SK-N-MC (cell line): Measurements from ENCODE around the gene DNAH12.
"Not testable (repeated sequence)": the region's sequence is repeated elsewhere in the genome, so short reads cannot be mapped to it uniquely, and the experiment has no call there.

Source experiments
- DNase-seq: peaks from one replicate; pipeline ENCODE4 v3.0.0-alpha.2; 2011; ENCODE audit warnings: low read depth, low spot score
- H3K27ac ChIP-seq: fragments of 200-600 bp; sonication (generic); 2 replicates; pipeline ENCODE4 v1.5.1; 2016; ENCODE audit warnings: mixed run types
- H3K36me3 ChIP-seq: fragments of 200-600 bp; sonication (generic); 2 replicates; pipeline ENCODE4 v1.6.1; 2017; ENCODE audit warnings: antibody characterized with exemption, low read length, mixed read lengths; ENCODE audit not compliant: insufficient read depth
- H3K4me3 ChIP-seq: fragments of 200-600 bp; sonication (generic); 2 replicates; pipeline ENCODE4 v1.5.1; 2016
- H3K9ac ChIP-seq: fragments of 200-600 bp; sonication (generic); 2 replicates; pipeline ENCODE4 v1.8.0; 2017; ENCODE audit warnings: mixed run types, mixed read lengths; ENCODE audit not compliant: insufficient read length
- H3K9me3 ChIP-seq: fragments of 200-600 bp; sonication (generic); 2 replicates; pipeline ENCODE4 v1.6.1; 2017; ENCODE audit warnings: low read depth, mild to moderate bottlenecking, antibody characterized with exemption, low read length, moderate library complexity, mixed read lengths
- EZH2 ChIP-seq: fragments of 200-600 bp; sonication (generic); IDR thresholded peaks from one replicate; pipeline ENCODE4 v1.6.1; 2017; ENCODE audit warnings: antibody characterized with exemption
- FOXP2 ChIP-seq: optimal IDR thresholded peaks from 2 replicates; pipeline ENCODE3; 2011; ENCODE audit warnings: mild to moderate bottlenecking, moderate library complexity; ENCODE audit not compliant: insufficient read depth; ENCODE audit errors: extremely low read length, control extremely low read depth
- POLR2AphosphoS5 ChIP-seq: IDR thresholded peaks from 2 replicates; pipeline ENCODE4 v1.6.1; 2012; ENCODE audit warnings: mild to moderate bottlenecking, low read depth, low read length, borderline replicate concordance

DNAH12 gene

DNA sequence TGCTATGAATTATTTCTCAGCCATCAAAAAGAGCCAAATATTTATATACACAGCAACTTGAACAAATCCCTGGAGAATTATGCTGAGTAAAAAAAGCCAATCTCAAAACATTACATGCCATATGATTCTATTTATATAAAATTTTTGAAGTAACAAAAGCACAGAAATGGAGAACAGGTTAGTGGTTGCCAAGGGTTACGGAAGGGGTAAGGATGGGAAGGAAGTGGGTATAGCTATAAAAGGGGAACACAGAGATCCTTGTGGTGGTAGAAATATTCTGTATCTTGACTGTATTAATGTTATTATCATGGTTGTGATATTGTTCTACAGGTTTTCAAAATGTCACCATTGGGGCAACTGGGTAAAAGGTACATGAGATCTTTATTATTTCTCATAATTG, 189.4 kb downstream of the DNAH12 start:
- H3K36me3 ChIP-seq = no peaks in the 10 kb centered on the region
- H3K9me3 ChIP-seq = no peaks in the 10 kb centered on the region
- H3K4me3 ChIP-seq = no peak overlapping the region
- no peak for DNase-seq
- TF ChIP-seq POLR2AphosphoS5 = no peak
- no peak for TF ChIP-seq FOXP2
- TF ChIP-seq EZH2 = no peak
- no peak overlapping the region for H3K9ac ChIP-seq
- H3K27ac ChIP-seq = no peak overlapping the region

DNA sequence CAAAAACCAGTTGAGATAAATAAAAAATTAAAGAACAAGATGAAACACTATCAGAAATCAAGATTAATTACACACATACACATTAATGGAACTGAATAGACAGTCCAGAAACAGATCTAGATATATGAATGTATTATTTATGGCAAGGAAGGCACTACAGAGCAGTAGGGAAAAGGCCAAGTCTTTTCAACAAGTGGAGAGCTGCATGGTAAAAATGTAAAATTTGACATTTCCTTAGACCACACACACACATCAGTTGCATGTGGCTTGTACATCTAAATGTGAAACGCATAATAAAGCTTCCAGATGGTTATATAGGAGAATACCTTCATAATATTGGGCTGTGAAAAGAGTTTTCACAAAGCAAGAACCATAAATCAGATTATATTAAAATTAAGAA, 193.9 kb downstream of the DNAH12 start:
- Histone ChIP-seq H3K36me3 (no peaks in the 10 kb centered on the region), H3K9me3 (no peaks in the 10 kb centered on the region), H3K9ac (no peak overlapping the region), H3K4me3 (no peak overlapping the region), H3K27ac (no peak overlapping the region)
- TF ChIP-seq FOXP2 (no peak), POLR2AphosphoS5 (no peak), EZH2 (no peak)
- no peak for DNase-seq

DNA sequence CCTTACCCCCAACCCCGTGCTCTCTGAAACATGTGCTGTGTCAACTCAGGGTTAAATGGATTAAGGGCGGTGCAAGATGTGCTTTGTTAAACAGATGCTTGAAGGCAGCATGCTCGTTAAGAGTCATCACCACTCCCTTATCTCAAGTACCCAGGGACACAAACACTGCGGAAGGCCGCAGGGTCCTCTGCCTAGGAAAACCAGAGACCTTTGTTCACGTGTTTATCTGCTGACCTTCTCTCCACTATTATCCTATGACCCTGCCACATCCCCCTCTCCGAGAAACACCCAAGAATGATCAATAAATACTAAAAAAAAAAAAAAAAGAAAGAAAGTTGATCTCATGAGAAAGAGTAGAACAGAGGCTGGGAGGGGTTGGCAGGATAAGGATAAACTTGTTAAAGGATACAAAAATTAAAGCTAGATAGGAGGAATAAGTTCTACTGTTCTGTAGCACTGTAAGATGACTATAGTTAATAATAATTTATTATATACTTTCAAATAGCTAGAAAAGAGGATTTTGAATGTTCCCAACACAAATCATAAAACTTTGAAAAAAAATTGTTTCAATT, 205.0 kb downstream of the DNAH12 start:
- DNase-seq, H3K4me3 ChIP-seq, H3K9ac ChIP-seq, H3K36me3 ChIP-seq, H3K27ac ChIP-seq, H3K9me3 ChIP-seq: not testable (repeated sequence)

DNA sequence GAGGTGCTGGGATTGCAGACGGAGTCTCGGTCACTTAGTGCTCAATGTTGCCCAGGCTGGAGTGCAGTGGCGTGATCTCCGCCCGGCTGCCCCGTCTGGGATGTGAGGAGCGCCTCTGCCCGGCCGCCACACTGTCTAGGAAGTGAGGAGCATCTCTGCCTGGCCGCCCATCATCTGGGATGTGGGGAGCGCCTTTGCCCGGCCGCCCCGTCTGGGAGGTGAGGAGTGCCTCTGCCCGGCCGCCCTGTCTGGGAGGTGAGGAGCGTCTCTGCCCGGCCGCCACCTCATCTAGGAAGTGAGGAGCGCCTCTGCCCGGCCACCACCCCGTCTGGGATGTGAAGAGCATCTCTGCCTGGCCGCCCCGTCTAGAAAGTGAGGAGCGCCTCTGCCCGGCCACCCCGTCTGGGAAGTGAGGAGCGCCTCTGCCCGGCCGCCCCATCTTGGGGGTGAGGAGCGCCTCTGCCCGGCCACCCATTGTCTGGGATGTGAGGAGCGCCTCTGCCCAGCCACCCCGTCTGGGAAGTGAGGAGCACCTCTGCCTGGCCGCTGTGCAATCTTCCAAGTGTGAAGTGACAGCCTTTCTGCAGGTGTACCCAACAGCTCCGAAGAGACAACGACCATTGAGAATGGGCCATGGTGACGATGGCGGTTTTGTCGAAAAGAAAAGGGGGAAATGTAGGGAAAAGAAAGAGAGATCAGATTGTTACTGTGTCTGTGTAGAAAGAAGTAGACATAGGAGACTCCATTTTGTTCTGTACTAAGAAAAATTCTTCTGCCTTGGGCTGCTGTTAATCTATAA, 205.7 kb downstream of the DNAH12 start:
- not testable (repeated sequence) for H3K9ac ChIP-seq, H3K4me3 ChIP-seq, DNase-seq, H3K27ac ChIP-seq, H3K9me3 ChIP-seq, H3K36me3 ChIP-seq

DNA sequence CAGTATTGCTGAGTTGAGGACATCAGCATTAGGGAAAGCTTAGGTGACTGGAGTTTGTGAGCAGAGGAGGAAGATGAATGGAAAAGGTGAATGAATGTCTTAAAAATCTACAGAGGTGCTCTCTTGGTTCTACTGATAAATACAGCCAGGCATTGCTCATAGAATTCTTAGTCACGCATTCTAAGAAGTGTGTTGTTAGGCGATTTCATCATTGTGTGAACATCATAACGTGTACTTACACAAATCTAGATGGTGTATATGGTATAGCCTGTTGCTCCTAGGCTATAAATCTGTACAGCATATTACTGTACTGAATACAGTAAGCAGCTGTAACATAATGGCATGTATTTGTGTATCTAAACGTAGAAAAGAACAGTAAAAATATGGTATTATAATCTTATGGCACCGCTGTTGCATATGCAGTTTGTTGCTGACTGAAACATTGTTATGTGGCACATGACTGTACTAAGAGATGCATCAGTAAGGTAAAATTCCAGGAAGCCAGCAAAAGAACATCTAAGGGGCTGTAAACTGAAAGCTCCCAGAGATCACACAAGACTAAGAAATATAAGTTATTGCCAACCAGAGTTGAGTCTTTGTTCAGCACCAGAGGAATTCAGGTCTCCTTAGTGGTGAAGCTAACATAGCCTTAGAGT, 208.7 kb downstream of the DNAH12 start:
- DNase-seq = no peak
- Histone ChIP-seq H3K36me3 (no peaks in the 10 kb centered on the region), H3K4me3 (no peak overlapping the region), H3K27ac (no peak overlapping the region), H3K9ac (no peak overlapping the region), H3K9me3 (no peaks in the 10 kb centered on the region)
- TF ChIP-seq POLR2AphosphoS5 = no peak
- no peak for TF ChIP-seq EZH2
- no peak for TF ChIP-seq FOXP2

DNA sequence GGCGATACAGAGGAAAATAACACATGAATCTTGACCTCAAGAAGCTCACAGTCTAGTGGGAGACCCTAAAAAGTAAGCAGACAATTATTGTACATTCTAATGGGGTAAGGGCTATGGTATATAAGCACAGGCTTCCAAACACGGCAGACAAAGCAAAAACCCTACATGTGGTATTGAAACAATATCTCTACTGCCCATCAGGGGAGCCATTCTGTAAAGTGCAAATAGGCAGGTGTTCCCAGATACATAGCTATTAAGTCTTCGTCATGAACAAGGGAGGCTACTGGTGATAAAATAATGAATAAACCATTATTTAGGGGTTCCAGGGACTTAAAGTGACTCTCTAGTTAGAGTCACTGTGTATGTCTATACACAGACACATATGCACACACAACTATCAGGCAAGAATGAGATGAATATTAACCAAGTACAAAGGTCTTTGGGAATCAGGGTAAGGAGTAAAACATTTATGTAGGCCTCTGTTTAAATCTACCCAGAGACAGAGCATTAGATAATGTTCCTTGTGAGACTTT, 213.0 kb downstream of the DNAH12 start:
- H3K9ac ChIP-seq = no peak overlapping the region
- no peak overlapping the region for H3K4me3 ChIP-seq
- H3K9me3 ChIP-seq = no peaks in the 10 kb centered on the region
- no peaks in the 10 kb centered on the region for H3K36me3 ChIP-seq
- TF ChIP-seq FOXP2 (no peak), POLR2AphosphoS5 (no peak), EZH2 (no peak)
- H3K27ac ChIP-seq = no peak overlapping the region
- DNase-seq = no peak

DNA sequence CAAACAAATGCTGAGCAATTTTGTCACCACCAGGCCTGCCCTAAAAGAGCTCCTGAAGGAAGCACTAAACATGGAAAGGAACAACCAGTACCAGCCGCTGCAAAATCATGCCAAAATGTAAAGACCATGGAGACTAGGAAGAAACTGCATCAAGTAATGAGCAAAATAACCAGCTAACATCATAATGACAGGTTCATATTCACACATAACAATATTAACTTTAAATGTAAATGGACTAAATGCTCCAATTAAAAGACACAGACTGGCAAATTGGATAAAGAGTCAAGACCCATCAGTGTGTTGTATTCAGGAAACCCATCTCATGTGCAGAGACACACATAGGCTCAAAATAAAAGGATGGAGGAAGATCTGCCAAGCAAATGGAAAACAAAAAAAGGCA, 217.6 kb downstream of the DNAH12 start:
- H3K4me3 ChIP-seq, H3K9ac ChIP-seq, H3K36me3 ChIP-seq, DNase-seq, H3K27ac ChIP-seq, H3K9me3 ChIP-seq: not testable (repeated sequence)

DNA sequence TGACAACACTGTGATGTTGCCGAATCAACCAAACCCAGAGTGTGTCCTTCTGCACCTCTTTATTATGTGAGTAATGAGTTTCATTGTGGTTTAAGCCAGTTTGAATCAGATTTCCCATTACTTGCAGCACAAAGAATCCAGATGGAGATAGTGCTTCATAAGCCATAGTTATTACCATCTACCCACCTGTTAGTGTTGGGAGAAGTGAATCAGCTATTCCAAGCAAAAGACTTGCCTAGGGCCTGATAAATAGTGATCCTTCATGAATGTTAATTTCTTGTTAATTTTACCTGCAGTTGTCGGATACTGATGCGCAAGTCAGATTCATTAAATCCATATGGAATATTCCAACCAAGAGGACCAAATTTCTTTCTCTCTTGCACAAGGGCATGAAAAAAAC, 229.9 kb downstream of the DNAH12 start:
- no peak overlapping the region for H3K4me3 ChIP-seq
- no peaks in the 10 kb centered on the region for H3K36me3 ChIP-seq
- H3K27ac ChIP-seq = no peak overlapping the region
- TF ChIP-seq FOXP2 (no peak), EZH2 (no peak), POLR2AphosphoS5 (no peak)
- DNase-seq = no peak
- no peaks in the 10 kb centered on the region for H3K9me3 ChIP-seq
- H3K9ac ChIP-seq = no peak overlapping the region
